Uterus (tissue), 4 donors: Measurements from ENCODE around the gene SGF29. TPM values are rescaled to one million over a fixed set of nuclear protein-coding genes. Genes with fewer than 3 reads are reported as not detected.
"Not testable (repeated sequence)": the region's sequence is repeated elsewhere in the genome, so short reads cannot be mapped to it uniquely, and the experiment has no call there.

Experiments used
- DNase-seq, 2 donors: peaks; one replicate each; pipeline ENCODE4 v3.0.0-alpha.2; 2019 to 2020
- H3K27ac ChIP-seq, 2 donors: fragments of 200-600 bp; sonication (generic); 1 replicate in 1 of 2; 2 replicates in 1 of 2; pipeline ENCODE4 v1.5.1; 2016 to 2018
- H3K27me3 ChIP-seq, 2 donors: fragments of 200-600 bp; sonication (generic); one replicate each; pipeline ENCODE4 v1.5.1; 2018 to 2019; ENCODE audit warnings: control low read depth in 1 of 2
- H3K36me3 ChIP-seq, 2 donors: fragments of 200-600 bp; sonication (generic); one replicate each; pipeline ENCODE4 v1.5.1; 2019; ENCODE audit warnings: control low read depth in 1 of 2
- H3K4me1 ChIP-seq, 2 donors: fragments of 200-600 bp; sonication (generic); one replicate each; pipeline ENCODE4 v1.5.1; 2018 to 2019; ENCODE audit warnings: control low read depth in 1 of 2
- H3K4me3 ChIP-seq, 2 donors: fragments of 200-600 bp; sonication (generic); 1 replicate in 1 of 2; 2 replicates in 1 of 2; pipeline ENCODE4 v1.5.1; 2018 to 2019; ENCODE audit warnings: mild to moderate bottlenecking in 1 of 2
- H3K9me3 ChIP-seq, 2 donors: fragments of 200-600 bp; sonication (generic); one replicate each; pipeline ENCODE4 v1.5.1; 2019; ENCODE audit warnings: control low read depth in 1 of 2
- POLR2A ChIP-seq, 2 donors: fragments of 450-650 bp; IDR thresholded peaks; one replicate each; pipeline ENCODE4 v1.6.1; 2016; ENCODE audit warnings: antibody characterized with exemption in 2 of 2, mild to moderate bottlenecking in 1 of 2, moderate library complexity in 1 of 2
- intact Hi-C: fragments of 100-400 bp; cut with DNase I; formaldehyde crosslinking; loops from one replicate; pipeline ENCODE4 v1.15.1; 2023; ENCODE audit warnings: low total_unique reads
- total RNA-seq, 4 donors: library from RNA; depleted of rRNA in 3 of 4; stranded (reverse); fragments of >200 nt in 3 of 4; gene quantifications; one replicate each; pipeline versions ENCODE4 v1.1.0 to v1.2.4, GENCODE V29; 2014 to 2023
- TF ChIP-seq, protein P1 (sequence below), 4 experiments: fragments of 200-600 bp in 2 of 4; fragments of 450-650 bp in 2 of 4; sonication (generic) in 2 of 4; IDR thresholded peaks; one replicate each; pipeline ENCODE4 v1.5.1; 2016 to 2019; ENCODE audit warnings: antibody characterized with exemption in 4 of 4, mild to moderate bottlenecking in 2 of 4, moderate library complexity in 1 of 4
- donor health status: DM: yes; HTN: yes; CAD: no.

The SGF29 gene
- total RNA-seq, 4 donors from 2014 or later, result 13.2 to 45.3 (median 29.1) TPM

DNA sequence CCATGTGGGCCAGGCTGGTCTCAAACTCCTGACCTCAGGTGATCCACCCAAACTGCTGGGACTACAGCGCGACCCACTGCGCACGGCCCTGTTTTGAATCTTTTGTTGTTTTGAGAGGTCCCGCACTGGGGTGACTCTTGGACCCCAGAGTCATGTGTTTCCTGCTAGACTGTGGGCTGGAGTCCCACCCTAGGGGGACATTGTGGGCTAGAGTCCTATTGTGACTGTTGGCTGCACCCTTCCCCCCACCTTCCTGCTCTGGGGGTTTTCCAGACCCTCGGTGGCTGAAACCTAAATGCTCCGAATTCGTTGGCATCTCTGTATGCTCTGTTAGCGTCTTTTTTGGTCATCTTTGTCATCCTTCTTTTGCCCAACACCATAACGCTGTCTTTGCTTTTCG, 30.9 kb upstream of the SGF29 start:
- no peak for DNase-seq
- H3K27ac ChIP-seq, result no peak overlapping the region
- no peaks in the 10 kb centered on the region for H3K27me3 ChIP-seq
- H3K9me3 ChIP-seq, result no peaks in the 10 kb centered on the region
- intact Hi-C loops, result no loop called here
- TF ChIP-seq, protein P1, sequence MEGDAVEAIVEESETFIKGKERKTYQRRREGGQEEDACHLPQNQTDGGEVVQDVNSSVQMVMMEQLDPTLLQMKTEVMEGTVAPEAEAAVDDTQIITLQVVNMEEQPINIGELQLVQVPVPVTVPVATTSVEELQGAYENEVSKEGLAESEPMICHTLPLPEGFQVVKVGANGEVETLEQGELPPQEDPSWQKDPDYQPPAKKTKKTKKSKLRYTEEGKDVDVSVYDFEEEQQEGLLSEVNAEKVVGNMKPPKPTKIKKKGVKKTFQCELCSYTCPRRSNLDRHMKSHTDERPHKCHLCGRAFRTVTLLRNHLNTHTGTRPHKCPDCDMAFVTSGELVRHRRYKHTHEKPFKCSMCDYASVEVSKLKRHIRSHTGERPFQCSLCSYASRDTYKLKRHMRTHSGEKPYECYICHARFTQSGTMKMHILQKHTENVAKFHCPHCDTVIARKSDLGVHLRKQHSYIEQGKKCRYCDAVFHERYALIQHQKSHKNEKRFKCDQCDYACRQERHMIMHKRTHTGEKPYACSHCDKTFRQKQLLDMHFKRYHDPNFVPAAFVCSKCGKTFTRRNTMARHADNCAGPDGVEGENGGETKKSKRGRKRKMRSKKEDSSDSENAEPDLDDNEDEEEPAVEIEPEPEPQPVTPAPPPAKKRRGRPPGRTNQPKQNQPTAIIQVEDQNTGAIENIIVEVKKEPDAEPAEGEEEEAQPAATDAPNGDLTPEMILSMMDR (IDR thresholded peaks at IDR 0.05), result no peak
- no peak for TF ChIP-seq POLR2A (IDR thresholded peaks at IDR 0.05)
- H3K4me1 ChIP-seq, result no peaks in the 10 kb centered on the region
- no peaks in the 10 kb centered on the region for H3K36me3 ChIP-seq
- no peak overlapping the region for H3K4me3 ChIP-seq

DNA sequence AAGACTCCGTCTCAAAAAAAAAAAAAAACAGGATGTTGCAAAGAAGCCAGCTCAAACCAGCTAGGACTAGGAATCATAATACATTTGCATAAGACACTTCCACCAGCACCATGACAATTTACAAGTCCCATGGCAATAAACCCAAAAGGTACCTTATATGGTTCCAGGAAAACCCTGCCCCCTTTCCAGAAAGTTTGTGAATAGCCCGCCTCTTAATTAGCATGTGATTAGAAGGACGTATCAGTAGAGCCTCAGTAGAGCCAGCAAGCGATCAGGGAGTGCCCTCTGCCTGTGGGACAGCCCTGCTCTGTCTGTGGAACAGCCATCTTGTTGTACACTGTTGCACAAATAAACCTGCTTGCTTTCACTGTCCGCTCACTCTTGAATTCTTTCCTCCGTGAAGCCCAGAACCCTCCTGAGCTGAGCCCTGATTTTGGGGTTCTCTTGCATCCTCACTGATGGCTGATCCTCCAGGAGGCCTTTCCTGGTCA, 29.0 kb upstream of the SGF29 start:
- no peak for DNase-seq
- Histone ChIP-seq H3K36me3 (no peaks in the 10 kb centered on the region), H3K4me3 (no peak overlapping the region), H3K27me3 (no peaks in the 10 kb centered on the region), H3K9me3 (no peaks in the 10 kb centered on the region), H3K27ac (no peak overlapping the region), H3K4me1 (no peaks in the 10 kb centered on the region)
- intact Hi-C loops, result no loop called here
- TF ChIP-seq, protein P1 (IDR thresholded peaks at IDR 0.05), result no peak
- TF ChIP-seq POLR2A (IDR thresholded peaks at IDR 0.05), result no peak

DNA sequence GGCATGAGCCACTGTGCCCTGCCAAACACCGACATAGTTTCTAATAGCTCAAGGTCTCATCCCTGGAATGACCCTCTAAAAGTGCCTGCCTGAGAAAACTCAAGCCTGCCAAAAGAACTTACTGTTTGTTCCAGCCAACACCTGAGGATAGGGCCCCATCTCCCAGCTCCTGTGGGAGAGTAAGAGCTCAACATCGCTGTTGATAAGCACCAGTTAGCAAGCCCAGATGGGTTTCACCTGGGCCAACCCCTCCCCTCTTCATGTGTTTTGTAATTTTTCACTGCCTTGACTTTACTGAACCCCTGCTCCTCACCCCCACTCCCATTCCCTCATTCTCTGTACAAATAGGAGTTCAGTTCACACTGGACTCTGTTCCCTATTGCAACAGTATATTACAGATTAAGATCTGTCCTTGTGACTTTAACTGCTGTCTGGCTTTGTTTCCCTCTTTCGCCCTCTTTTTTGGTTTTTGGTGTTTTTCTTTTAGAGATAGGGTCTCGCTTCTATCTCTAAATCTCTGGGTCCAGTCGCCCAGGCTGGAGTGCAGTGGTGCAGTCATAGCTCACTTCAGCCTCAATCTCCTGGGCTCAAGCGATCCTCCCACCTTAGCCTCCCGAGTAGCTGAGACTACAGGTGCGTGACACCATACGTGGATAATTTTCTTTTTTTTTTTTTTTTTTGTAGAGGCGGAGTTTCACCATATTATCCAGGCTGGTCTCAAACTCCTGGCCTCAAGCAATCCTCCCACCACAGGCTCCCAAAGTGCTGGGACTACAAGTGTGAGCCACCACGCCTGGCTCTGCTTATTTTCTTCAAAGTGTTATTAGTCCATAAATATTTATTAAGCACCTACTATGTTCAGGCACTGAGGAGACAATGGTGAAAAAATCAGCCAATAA, 27.3 kb upstream of the SGF29 start:
- no peaks in the 10 kb centered on the region for H3K36me3 ChIP-seq
- no peak overlapping the region for H3K27ac ChIP-seq
- no peaks in the 10 kb centered on the region for H3K9me3 ChIP-seq
- H3K4me1 ChIP-seq, result no peaks in the 10 kb centered on the region
- no peak for TF ChIP-seq POLR2A (IDR thresholded peaks at IDR 0.05)
- TF ChIP-seq, protein P1 (IDR thresholded peaks at IDR 0.05), result no peak
- H3K4me3 ChIP-seq, result no peak overlapping the region
- no peaks in the 10 kb centered on the region for H3K27me3 ChIP-seq
- intact Hi-C loops, result no loop called here
- DNase-seq, result no peak

DNA sequence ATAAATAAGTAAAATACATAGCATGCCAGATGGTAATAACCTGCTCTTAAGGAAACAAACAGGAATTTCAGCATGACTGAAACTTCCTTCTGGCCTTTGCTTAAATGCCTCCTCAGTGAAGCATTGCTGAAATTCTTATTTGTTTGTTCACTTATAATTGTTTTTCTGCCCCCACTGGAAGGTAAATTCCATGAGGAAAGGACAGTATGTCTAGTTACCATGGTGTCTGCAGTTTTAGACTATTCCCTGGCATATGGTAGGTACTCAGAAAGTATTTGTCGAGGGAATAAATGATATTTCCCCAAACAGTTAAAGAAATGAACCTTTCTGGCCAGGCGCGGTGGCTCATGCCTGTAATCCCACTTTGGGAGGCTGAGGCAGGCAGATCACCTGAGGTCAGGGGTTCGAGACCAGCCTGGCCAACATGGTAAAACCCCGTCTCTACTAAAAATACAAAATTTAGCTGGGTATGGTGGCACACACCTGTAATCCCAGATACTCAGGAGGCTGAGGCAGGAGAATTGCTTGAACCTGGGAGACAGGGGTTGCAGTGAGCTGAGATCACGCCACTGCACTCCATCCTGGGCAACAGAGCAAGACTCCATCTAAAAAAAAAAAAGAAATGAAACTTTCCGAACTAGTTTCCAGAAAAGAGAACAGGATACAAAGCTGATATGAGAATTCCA, 26.5 kb upstream of the SGF29 start:
- H3K27me3 ChIP-seq, H3K4me1 ChIP-seq, H3K4me3 ChIP-seq, DNase-seq, intact Hi-C loops, H3K9me3 ChIP-seq, H3K27ac ChIP-seq, H3K36me3 ChIP-seq: not testable (repeated sequence)

DNA sequence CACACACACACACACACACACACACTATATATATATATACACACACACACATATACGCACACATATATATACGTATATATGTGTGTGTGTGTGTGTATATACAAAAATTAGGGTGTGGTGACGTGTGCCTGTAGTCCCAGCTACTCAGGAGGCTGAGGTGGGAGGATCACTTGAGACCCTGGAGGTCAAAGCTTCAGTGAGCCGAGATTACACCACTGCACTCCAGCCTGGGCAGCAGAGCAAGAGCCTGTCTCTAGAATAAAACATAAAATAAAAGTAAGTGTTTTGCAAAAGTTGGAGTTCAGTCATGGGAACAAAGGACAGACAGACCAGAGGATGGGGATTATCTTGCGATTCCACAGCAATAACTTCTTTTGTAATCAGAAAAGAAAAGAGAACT, 25.7 kb upstream of the SGF29 start:
- Histone ChIP-seq H3K27me3 (no peaks in the 10 kb centered on the region), H3K27ac (no peak overlapping the region), H3K9me3 (no peaks in the 10 kb centered on the region), H3K4me3 (no peak overlapping the region), H3K36me3 (no peaks in the 10 kb centered on the region), H3K4me1 (no peaks in the 10 kb centered on the region)
- intact Hi-C loops, result no loop called here
- no peak for DNase-seq
- TF ChIP-seq, protein P1 (IDR thresholded peaks at IDR 0.05), result no peak
- TF ChIP-seq POLR2A (IDR thresholded peaks at IDR 0.05), result no peak
